Loucy (cell line): ENCODE data around the gene TAS2R19.
A peak's percentile ranks its signal among the peaks of the same experiment; 100 is the strongest.

ENCODE experiments used
- H2AFZ ChIP-seq: fragments of 200-600 bp; sonication (generic); 2 replicates; pipeline ENCODE4 v1.6.0; 2016; ENCODE audit warnings: antibody characterized with exemption, mild to moderate bottlenecking, low read length, moderate library complexity
- H3F3A ChIP-seq: fragments of 200-600 bp; 2 replicates; pipeline ENCODE4 v1.6.0; 2016; ENCODE audit warnings: antibody characterized with exemption, low read depth, mild to moderate bottlenecking
- H3K27me3 ChIP-seq: fragments of 200-600 bp; sonication (generic); 2 replicates; pipeline ENCODE4 v1.6.1; 2014; ENCODE audit warnings: low read length, mild to moderate bottlenecking; ENCODE audit not compliant: insufficient read depth, poor library complexity, severe bottlenecking
- H3K36me3 ChIP-seq: fragments of 200-600 bp; sonication (generic); 2 replicates; pipeline ENCODE4 v1.6.1; 2016; ENCODE audit warnings: low read length; ENCODE audit not compliant: insufficient read depth
- H3K4me1 ChIP-seq: fragments of 200-600 bp; sonication (generic); 2 replicates; pipeline ENCODE4 v1.5.1; 2014; ENCODE audit warnings: low read length, mild to moderate bottlenecking; ENCODE audit not compliant: insufficient read depth, poor library complexity, severe bottlenecking
- H3K4me2 ChIP-seq: fragments of 200-600 bp; sonication (generic); 2 replicates; pipeline ENCODE4 v1.6.0; 2014; ENCODE audit warnings: antibody characterized with exemption, low read length, low read depth, mild to moderate bottlenecking; ENCODE audit not compliant: poor library complexity, severe bottlenecking
- H3K4me3 ChIP-seq: fragments of 200-600 bp; sonication (generic); 2 replicates; pipeline ENCODE4 v1.5.1; 2014; ENCODE audit warnings: low read length, mild to moderate bottlenecking, mixed read lengths; ENCODE audit not compliant: poor library complexity, severe bottlenecking
- H3K79me2 ChIP-seq: fragments of 200-600 bp; sonication (generic); 2 replicates; pipeline ENCODE4 v1.6.1; 2014; ENCODE audit warnings: low read length; ENCODE audit not compliant: insufficient read depth
- H3K9ac ChIP-seq: fragments of 200-600 bp; sonication (generic); 2 replicates; pipeline ENCODE4 v1.6.0; 2014; ENCODE audit warnings: mild to moderate bottlenecking, low read depth, low read length, moderate library complexity; ENCODE audit not compliant: poor library complexity, severe bottlenecking
- H3K9me2 ChIP-seq: fragments of 200-600 bp; sonication (generic); replicated peaks from 2 replicates; pipeline ENCODE4 v1.6.1; 2016; ENCODE audit warnings: low read depth, low read length, mixed read lengths
- H3K9me3 ChIP-seq: fragments of 200-600 bp; sonication (generic); 2 replicates; pipeline ENCODE4 v1.6.1; 2014; ENCODE audit warnings: mild to moderate bottlenecking, antibody characterized with exemption, low read length, low read depth; ENCODE audit not compliant: insufficient read depth
- H4K20me1 ChIP-seq: fragments of 200-600 bp; sonication (generic); 2 replicates; pipeline ENCODE4 v1.6.0; 2014; ENCODE audit warnings: antibody characterized with exemption, low read length, mild to moderate bottlenecking; ENCODE audit not compliant: insufficient read depth, poor library complexity, severe bottlenecking
- EZH2phosphoT487 ChIP-seq: fragments of 200-600 bp; IDR thresholded peaks from 2 replicates; pipeline ENCODE4 v1.6.1; 2018; ENCODE audit warnings: antibody characterized with exemption, mild to moderate bottlenecking, moderate library complexity, borderline replicate concordance
- TF ChIP-seq, protein P1 (sequence below): fragments of 200-600 bp; sonication (generic); conservative IDR thresholded peaks from 2 replicates; pipeline ENCODE4 v1.5.1; 2014; ENCODE audit warnings: mild to moderate bottlenecking, antibody characterized with exemption, low read length

The TAS2R19 gene

DNA sequence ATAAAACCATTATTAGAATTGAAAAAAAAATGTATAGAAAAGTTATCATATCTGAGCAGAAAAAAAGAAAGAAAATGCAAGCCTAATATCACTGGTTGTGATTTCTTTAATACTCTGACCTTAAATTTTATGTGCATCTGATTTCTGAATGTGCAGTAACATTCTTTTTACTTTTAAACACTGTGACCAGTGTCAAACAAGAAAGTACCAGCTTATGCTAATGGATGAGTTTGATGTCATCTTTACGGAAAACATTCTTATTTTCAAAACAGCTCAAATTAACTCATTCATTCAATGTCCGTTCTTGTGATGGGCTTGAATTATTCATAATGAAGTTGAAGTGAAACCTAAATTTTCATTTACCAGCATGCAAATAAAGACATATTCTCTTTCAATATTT is 35.6 kb downstream of the TAS2R19 start, which contains the start of gene TAS2R50:
Gene TAS2R50 (minus strand): TSS at position 101 of the 400 bp plus-strand sequence. CDS start 52 bp downstream, at position 49.
- Histone ChIP-seq H4K20me1 (peaks cover 6% of the 10 kb centered on the region), H3K4me1 (no peaks in the 10 kb centered on the region), H3F3A (no peaks in the 10 kb centered on the region), H3K4me3 (no peak within 1 kb of the TSS), H3K4me2 (no peak within 1 kb of the TSS), H3K36me3 (no peaks in the 10 kb centered on the region), H3K79me2 (no peaks in the 10 kb centered on the region), H3K27me3 (peaks cover 55% of the 10 kb centered on the region), H3K9me2 (no peaks in the 10 kb centered on the region), H3K9me3 (no peaks in the 10 kb centered on the region), H3K9ac (no peak within 1 kb of the TSS), H2AFZ (no peak within 1 kb of the TSS)
- TF ChIP-seq, protein P1, sequence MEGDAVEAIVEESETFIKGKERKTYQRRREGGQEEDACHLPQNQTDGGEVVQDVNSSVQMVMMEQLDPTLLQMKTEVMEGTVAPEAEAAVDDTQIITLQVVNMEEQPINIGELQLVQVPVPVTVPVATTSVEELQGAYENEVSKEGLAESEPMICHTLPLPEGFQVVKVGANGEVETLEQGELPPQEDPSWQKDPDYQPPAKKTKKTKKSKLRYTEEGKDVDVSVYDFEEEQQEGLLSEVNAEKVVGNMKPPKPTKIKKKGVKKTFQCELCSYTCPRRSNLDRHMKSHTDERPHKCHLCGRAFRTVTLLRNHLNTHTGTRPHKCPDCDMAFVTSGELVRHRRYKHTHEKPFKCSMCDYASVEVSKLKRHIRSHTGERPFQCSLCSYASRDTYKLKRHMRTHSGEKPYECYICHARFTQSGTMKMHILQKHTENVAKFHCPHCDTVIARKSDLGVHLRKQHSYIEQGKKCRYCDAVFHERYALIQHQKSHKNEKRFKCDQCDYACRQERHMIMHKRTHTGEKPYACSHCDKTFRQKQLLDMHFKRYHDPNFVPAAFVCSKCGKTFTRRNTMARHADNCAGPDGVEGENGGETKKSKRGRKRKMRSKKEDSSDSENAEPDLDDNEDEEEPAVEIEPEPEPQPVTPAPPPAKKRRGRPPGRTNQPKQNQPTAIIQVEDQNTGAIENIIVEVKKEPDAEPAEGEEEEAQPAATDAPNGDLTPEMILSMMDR, result no peak
- TF ChIP-seq EZH2phosphoT487, result no peak

DNA sequence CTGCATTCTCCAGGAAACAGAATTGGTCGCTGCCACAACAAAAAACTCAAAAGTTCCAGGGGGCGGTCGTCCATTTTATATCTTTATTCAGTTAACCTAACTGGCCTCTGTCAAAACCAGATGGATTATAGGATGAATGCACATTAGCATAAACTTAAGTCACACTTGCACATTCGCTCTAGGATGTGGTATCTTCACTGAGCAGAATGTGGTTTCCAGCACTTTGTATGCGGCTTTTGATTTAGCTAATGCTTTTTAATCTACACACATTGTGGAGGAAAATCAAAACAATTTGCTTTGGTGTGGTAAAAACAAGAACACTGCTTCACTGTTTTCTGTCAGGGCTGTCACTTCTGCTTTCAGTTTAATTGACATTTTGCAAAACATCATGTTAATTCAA is 40.2 kb downstream of the TAS2R19 start:
- no peak overlapping the region for H2AFZ ChIP-seq
- H3K36me3 ChIP-seq, result no peaks in the 10 kb centered on the region
- H4K20me1 ChIP-seq, result peaks cover 10% of the 10 kb centered on the region
- no peak overlapping the region for H3K4me2 ChIP-seq
- peaks cover 90% of the 10 kb centered on the region for H3K27me3 ChIP-seq
- H3K9me3 ChIP-seq, result no peaks in the 10 kb centered on the region
- H3F3A ChIP-seq, result no peaks in the 10 kb centered on the region
- no peaks in the 10 kb centered on the region for H3K79me2 ChIP-seq
- H3K9me2 ChIP-seq, result no peaks in the 10 kb centered on the region
- TF ChIP-seq, protein P1, result no peak
- TF ChIP-seq EZH2phosphoT487, result peak; percentile 73; the same call in 1 of the 2 replicates
- H3K4me3 ChIP-seq, result no peak overlapping the region
- H3K4me1 ChIP-seq, result no peaks in the 10 kb centered on the region
- H3K9ac ChIP-seq, result no peak overlapping the region

- H3F3A ChIP-seq, result no peaks in the 10 kb centered on the region
- no peak overlapping the region for H2AFZ ChIP-seq
- no peak overlapping the region for H3K4me3 ChIP-seq
- peaks cover 43% of the 10 kb centered on the region for H3K27me3 ChIP-seq
- no peaks in the 10 kb centered on the region for H3K9me2 ChIP-seq
- no peak overlapping the region for H3K4me2 ChIP-seq
- H3K9me3 ChIP-seq, result no peaks in the 10 kb centered on the region
- H3K4me1 ChIP-seq, result no peaks in the 10 kb centered on the region
- H3K36me3 ChIP-seq, result no peaks in the 10 kb centered on the region
- no peaks in the 10 kb centered on the region for H3K79me2 ChIP-seq
- H3K9ac ChIP-seq, result no peak overlapping the region
- peaks cover 4% of the 10 kb centered on the region for H4K20me1 ChIP-seq
- TF ChIP-seq, protein P1, result no peak
- TF ChIP-seq EZH2phosphoT487, result no peak
Measured at GRCh38 chr12:10974965-10975364, 47.5 kb downstream of the TAS2R19 start.
